ENCODE results near the gene PPTC7.

Gene PPTC7

GRCh38 chr12:110549716-110550115 lies 33.4 kb downstream of the PPTC7 start:
- H3K27ac ChIP-seq (ENCODE audit: extremely low read depth, low read depth, low read length): no peak overlapping the region
- H3K36me3 ChIP-seq (ENCODE audit: control insufficient read depth in 2 of 2, insufficient read depth in 1 of 2, low read length in 2 of 2): peaks cover 6 to 25% of the 10 kb centered on the region in 2 experiments; a peak in 2 of 3 replicates
- H3K9me3 ChIP-seq (ENCODE audit: control insufficient read depth, insufficient read depth, low read depth, low read length): no peaks in the 10 kb centered on the region
- H3K4me1 ChIP-seq (ENCODE audit: control insufficient read depth, insufficient read depth, low read length): peaks cover 12% of the 10 kb centered on the region; the same call in 1 of the 2 replicates
- no peak overlapping the region for H3K4me3 ChIP-seq (ENCODE audit: low read depth, low read length)
- POLR2A ChIA-PET: no interaction called here
- CTCF ChIA-PET: interaction anchor here (0.6 to 4.0 kb wide), 5 partner anchors 16 to 754 kb away, joined by 3 to 23 read pairs (median 5); no protein-coding TSS in a partner anchor
- TF ChIP-seq PRDM6 (tag by site-specific recombination; IDR thresholded peaks at IDR 0.05) (no peak), ZNF658 (tag by site-specific recombination; IDR thresholded peaks at IDR 0.05) (no peak)

- peaks cover 6 to 25% of the 10 kb centered on the region in 2 experiments; a peak in 2 of 3 replicates for H3K36me3 ChIP-seq (ENCODE audit: control insufficient read depth in 2 of 2, insufficient read depth in 1 of 2, low read length in 2 of 2)
- H3K27ac ChIP-seq (ENCODE audit: extremely low read depth, low read depth, low read length): no peak overlapping the region
- no peak overlapping the region for H3K4me3 ChIP-seq (ENCODE audit: low read depth, low read length)
- 0 out of 2 replicates have a peak, but pooled peaks have one; percentile 30 for TF ChIP-seq ZNF600 (tag by site-specific recombination; IDR thresholded peaks at IDR 0.05)
- TF ChIP-seq ZNF544 (tag by site-specific recombination; IDR thresholded peaks at IDR 0.05): no peak
- ChIA-PET POLR2A (interaction anchor here (0.5 to 0.7 kb wide), 2 partner anchors 15 to 115 kb away, joined by 3 to 5 read pairs; no protein-coding TSS in a partner anchor), CTCF (interaction anchor here (1.1 to 4.0 kb wide), 3 partner anchors 17 to 279 kb away, joined by 5 to 23 read pairs (median 5); no protein-coding TSS in a partner anchor)
- H3K4me1 ChIP-seq (ENCODE audit: control insufficient read depth, insufficient read depth, low read length): peaks cover 19% of the 10 kb centered on the region
- no peaks in the 10 kb centered on the region for H3K9me3 ChIP-seq (ENCODE audit: control insufficient read depth, insufficient read depth, low read depth, low read length)
Measured at GRCh38 chr12:110548678-110549077, 34.4 kb downstream of the PPTC7 start.

DNA sequence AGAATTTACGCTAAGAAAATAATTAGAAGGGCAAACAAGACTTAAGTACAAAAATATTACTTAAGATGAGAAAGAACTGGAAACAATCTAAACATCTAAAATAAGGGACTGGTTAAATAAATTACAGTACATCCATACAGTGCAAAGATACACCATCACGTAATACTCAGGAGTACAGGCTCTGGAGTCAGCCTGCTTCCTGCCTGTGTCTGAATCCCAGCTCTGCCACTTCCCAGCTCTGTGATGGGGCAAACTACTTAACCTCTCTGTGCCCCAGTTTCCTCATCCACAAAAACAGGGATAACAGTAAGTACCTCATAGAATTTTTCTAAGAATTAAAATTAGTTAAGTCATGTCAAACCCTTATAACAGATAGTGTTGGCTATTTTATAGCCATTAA lies 36.0 kb downstream of the PPTC7 start:
- Histone ChIP-seq H3K9me3 (ENCODE audit: control insufficient read depth, insufficient read depth, low read depth, low read length) (no peaks in the 10 kb centered on the region), H3K4me1 (ENCODE audit: control insufficient read depth, insufficient read depth, low read length) (peaks cover 29% of the 10 kb centered on the region), H3K4me3 (ENCODE audit: low read depth, low read length) (no peak overlapping the region), H3K36me3 (ENCODE audit: control insufficient read depth in 2 of 2, insufficient read depth in 1 of 2, low read length in 2 of 2) (peaks cover 6 to 25% of the 10 kb centered on the region in 2 experiments; a peak in 2 of 3 replicates), H3K27ac (ENCODE audit: extremely low read depth, low read depth, low read length) (no peak overlapping the region)
- ChIA-PET POLR2A (no interaction called here), CTCF (interaction anchor here (0.7 to 4.0 kb wide), 2 partner anchors 55 to 170 kb away, joined by 3 to 23 read pairs; no protein-coding TSS in a partner anchor)
- TF ChIP-seq ZNF404 (tag by site-specific recombination; IDR thresholded peaks at IDR 0.05) (no peak), ZNF654 (tag by site-specific recombination; IDR thresholded peaks at IDR 0.05; ENCODE audit: low read depth) (no peak), ELK4 (IDR thresholded peaks at IDR 0.05; ENCODE audit: borderline replicate concordance, low read depth, low read length) (no peak), SCRT1 (tag by site-specific recombination; IDR thresholded peaks at IDR 0.05; ENCODE audit: borderline replicate concordance) (no peak), ZNF324 (tag by site-specific recombination; IDR thresholded peaks at IDR 0.05) (no peak), ZNF133 (tag by site-specific recombination; IDR thresholded peaks at IDR 0.05) (no peak), ZSCAN18 (tag by site-specific recombination; IDR thresholded peaks at IDR 0.05) (no peak), GLIS1 (tag by site-specific recombination; IDR thresholded peaks at IDR 0.05) (no peak), ZNF433 (tag by site-specific recombination; IDR thresholded peaks at IDR 0.05; ENCODE audit: low read depth) (no peak), ZNF266 (tag by site-specific recombination; IDR thresholded peaks at IDR 0.05; ENCODE audit: low read depth) (no peak), HOXA7 (CRISPR knock-in tag; IDR thresholded peaks at IDR 0.05; ENCODE audit: borderline replicate concordance) (no peak), YY2 (tag by site-specific recombination; IDR thresholded peaks at IDR 0.05) (no peak), AEBP2 (tag by site-specific recombination; IDR thresholded peaks at IDR 0.05; ENCODE audit: borderline replicate concordance) (no peak), CTCF (tag by site-specific recombination; IDR thresholded peaks at IDR 0.05) (no peak)
